ENCODE measurements around the gene SET.
"Not testable (repeated sequence)": the region's sequence is repeated elsewhere in the genome, so short reads cannot be mapped to it uniquely, and the experiment has no call there.

SET gene

GRCh38 chr9:128689293-128689774 lies 312 bp downstream of the SET start:
- no peak for DNase-seq

GRCh38 chr9:128689820-128690683 lies 1.0 kb downstream of the SET start:
- DNase-seq = peak; percentile 46 to 52

GRCh38 chr9:128690684-128691034 lies 1.6 kb downstream of the SET start:
- no peak for DNase-seq

- DNase-seq = not testable (repeated sequence)
Measured at GRCh38 chr9:128693738-128694137, 4.7 kb downstream of the SET start.

- DNase-seq = no peak
Measured at GRCh38 chr9:128694344-128694743, 5.3 kb downstream of the SET start.

- DNase-seq = no peak
Measured at GRCh38 chr9:128696923-128697707, 8.1 kb downstream of the SET start.

GRCh38 chr9:128699096-128699795 lies 10.2 kb downstream of the SET start:
- DNase-seq = not testable (repeated sequence)

GRCh38 chr9:128701227-128701854 lies 12.3 kb downstream of the SET start:
- no peak for DNase-seq

GRCh38 chr9:128702445-128702948 lies 13.5 kb downstream of the SET start, which contains the start of gene PKN3:
TSS of gene PKN3 (plus strand) at chr9:128702503. CDS start at chr9:128702916, 413 bp downstream.
- peak; percentile 94 to 96 for DNase-seq

- DNase-seq = peak; percentile 48 to 59
Measured at GRCh38 chr9:128702949-128703615, 14.1 kb downstream of the SET start.

GRCh38 chr9:128703616-128704355 lies 14.8 kb downstream of the SET start:
- DNase-seq = no peak

- DNase-seq = no peak
Measured at GRCh38 chr9:128704356-128704670, 15.3 kb downstream of the SET start.

- no peak for DNase-seq
Measured at GRCh38 chr9:128705051-128705965, 16.3 kb downstream of the SET start.

GRCh38 chr9:128706045-128706444 lies 17.0 kb downstream of the SET start:
- no peak for DNase-seq

- DNase-seq = no peak
Measured at GRCh38 chr9:128706671-128707381, 17.8 kb downstream of the SET start.

- DNase-seq = no peak
Measured at GRCh38 chr9:128707446-128707845, 18.4 kb downstream of the SET start.

- DNase-seq = no peak
Measured at GRCh38 chr9:128712451-128713410, 23.7 kb downstream of the SET start.

GRCh38 chr9:128713411-128713780 lies 24.4 kb downstream of the SET start:
- no peak for DNase-seq

All from activated T-cell treated with anti-CD3 and anti-CD28 coated beads, Interleukin-2, amount 50 U/mL, for 48 hours (primary cell).